Dendritic cell treated with granulocyte-macrophage colony-stimulating factor and Interleukin-4, amounts not matched to agents 40 ng/mL and 50 ng/mL, for 4 days (primary cell): Measurements from ENCODE around the gene TRNT1.

Source experiments
- H3K27ac Mint-ChIP-seq: one replicate; pipeline ENCODE4 v1.8.0; 2022; ENCODE audit warnings: mild to moderate bottlenecking, mixed read lengths
- H3K27me3 Mint-ChIP-seq: one replicate; pipeline ENCODE4 v1.8.0; 2022; ENCODE audit warnings: mild to moderate bottlenecking, mixed read lengths
- H3K36me3 Mint-ChIP-seq: one replicate; pipeline ENCODE4 v1.8.0; 2022; ENCODE audit warnings: low read depth, mixed read lengths
- H3K4me1 Mint-ChIP-seq: one replicate; pipeline ENCODE4 v1.8.0; 2022; ENCODE audit warnings: low read depth, mixed read lengths
- H3K4me3 Mint-ChIP-seq: one replicate; pipeline ENCODE4 v1.8.0; 2022; ENCODE audit warnings: mild to moderate bottlenecking, moderate library complexity, mixed read lengths
- H3K9me3 Mint-ChIP-seq: one replicate; pipeline ENCODE4 v1.8.0; 2022; ENCODE audit warnings: mixed read lengths
- intact Hi-C: fragments of 100-400 bp; cut with micrococcal nuclease; formaldehyde crosslinking; loops from one replicate; pipeline ENCODE4 v1.15.0; 2022

TRNT1 gene

GRCh38 chr3:3134750-3135448 is 8.2 kb downstream of the TRNT1 start:
- Mint-ChIP-seq H3K27ac (no peak overlapping the region), H3K4me1 (peaks cover 18% of the 10 kb centered on the region), H3K36me3 (peaks cover 53% of the 10 kb centered on the region), H3K9me3 (no peaks in the 10 kb centered on the region), H3K27me3 (no peaks in the 10 kb centered on the region), H3K4me3 (no peak overlapping the region)
- intact Hi-C loops = no loop called here

DNA sequence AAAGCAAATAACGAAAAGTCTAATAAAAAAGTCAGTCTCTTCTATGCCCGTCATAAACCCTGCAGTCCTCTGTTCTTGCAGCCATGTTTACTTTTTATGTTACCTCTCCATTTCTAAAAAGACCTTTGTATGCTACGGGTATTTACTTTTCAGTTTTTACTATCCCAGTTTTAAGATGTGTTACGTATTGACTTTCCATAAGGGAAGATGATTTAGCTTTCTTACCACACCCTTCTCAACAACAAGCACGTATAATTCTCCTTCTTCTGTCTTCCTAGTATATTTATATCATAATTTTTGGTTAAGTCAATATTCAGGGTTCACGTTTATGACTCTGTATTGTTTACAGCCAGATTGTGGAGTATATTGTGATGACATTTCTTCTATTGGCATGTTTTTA is 10.8 kb downstream of the TRNT1 start:
- Mint-ChIP-seq H3K36me3 (peaks cover 61% of the 10 kb centered on the region), H3K9me3 (no peaks in the 10 kb centered on the region), H3K4me1 (peaks cover 18% of the 10 kb centered on the region), H3K27ac (no peak overlapping the region), H3K4me3 (no peak overlapping the region), H3K27me3 (no peaks in the 10 kb centered on the region)
- intact Hi-C loops = no loop called here

DNA sequence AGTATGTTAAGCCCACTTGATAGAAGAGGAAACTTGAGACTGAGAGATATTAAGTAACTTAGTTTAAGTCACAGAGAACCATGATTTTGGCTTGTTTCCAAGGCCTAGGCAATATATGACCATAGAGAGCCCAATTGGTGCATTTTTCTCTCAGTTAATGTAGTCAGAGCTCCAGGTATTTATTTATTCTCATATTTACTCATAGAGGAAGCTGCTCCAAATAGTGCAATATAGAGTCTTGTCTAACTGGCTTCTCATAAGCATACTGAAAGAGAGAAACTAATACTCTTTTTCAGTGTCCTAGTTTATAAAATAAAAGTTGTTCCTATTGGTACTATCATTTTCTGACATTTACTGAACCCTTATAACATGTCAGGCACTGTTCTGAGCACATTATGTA is 15.2 kb downstream of the TRNT1 start:
- Mint-ChIP-seq H3K36me3 (peaks cover 96% of the 10 kb centered on the region), H3K4me3 (no peak overlapping the region), H3K4me1 (peaks cover 6% of the 10 kb centered on the region), H3K27ac (no peak overlapping the region), H3K9me3 (no peaks in the 10 kb centered on the region), H3K27me3 (no peaks in the 10 kb centered on the region)
- intact Hi-C loops = no loop called here

DNA sequence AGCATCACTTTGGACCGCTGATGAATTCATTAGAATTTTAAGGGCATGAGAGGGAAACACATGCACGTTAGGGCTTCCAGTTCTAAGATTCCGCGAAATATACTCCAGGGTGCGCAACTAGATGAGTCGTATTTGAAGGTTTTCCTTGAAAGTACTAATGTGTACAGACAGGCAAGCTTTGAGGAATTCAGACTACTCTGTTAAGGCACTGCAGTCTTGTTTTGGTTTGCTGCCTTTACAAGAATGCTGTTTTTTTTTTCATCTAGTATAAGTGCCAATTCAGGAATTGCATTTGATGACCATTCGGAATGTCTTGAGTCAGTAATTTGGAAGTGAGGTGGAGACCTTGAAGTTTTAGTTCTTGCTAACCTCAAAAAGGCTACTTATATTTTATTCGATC is 19.1 kb downstream of the TRNT1 start:
- intact Hi-C loops = no loop called here
- Mint-ChIP-seq H3K4me1 (no peaks in the 10 kb centered on the region), H3K36me3 (peaks cover 89% of the 10 kb centered on the region), H3K27me3 (no peaks in the 10 kb centered on the region), H3K9me3 (no peaks in the 10 kb centered on the region), H3K4me3 (no peak overlapping the region), H3K27ac (no peak overlapping the region)

DNA sequence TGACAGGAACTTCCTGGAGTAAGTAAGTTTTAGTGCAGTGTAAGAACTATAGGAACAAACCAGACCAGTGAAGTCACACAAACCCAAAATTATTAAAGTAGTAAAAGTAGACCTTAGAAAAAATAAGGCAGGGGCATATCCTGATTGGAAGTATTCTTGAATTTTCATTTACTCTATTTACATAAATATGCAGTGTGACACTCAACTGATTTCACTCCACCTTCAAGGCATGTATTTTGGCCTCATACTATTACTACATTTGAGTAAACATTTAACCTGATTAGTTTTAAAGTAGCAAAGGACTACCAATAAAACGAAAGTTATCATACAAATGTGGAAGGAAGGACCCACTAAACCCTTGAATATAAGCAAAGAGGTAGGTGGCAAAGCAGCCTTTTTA is 22.8 kb downstream of the TRNT1 start:
- Mint-ChIP-seq H3K9me3 (no peaks in the 10 kb centered on the region), H3K27ac (no peak overlapping the region), H3K4me3 (no peak overlapping the region), H3K27me3 (no peaks in the 10 kb centered on the region), H3K36me3 (peaks cover 85% of the 10 kb centered on the region), H3K4me1 (no peaks in the 10 kb centered on the region)
- intact Hi-C loops = no loop called here

DNA sequence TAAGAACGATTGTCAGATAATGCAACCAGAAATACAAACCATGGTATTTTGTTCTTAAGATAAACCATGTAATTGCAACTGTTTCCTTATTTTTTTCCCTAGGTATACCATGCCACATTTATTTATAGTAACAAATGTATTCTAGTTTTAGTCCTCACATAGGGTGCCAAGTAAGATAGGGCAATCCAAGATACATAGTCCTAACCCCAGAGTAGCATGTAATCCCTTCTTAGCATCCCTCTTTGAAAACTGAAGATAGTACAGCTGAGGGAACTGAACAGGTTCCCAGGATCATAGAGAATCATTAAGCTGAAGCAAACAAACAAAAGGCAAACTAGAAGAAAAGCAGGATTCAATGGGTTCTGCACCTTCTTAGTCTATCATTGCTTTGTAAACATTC is 24.8 kb downstream of the TRNT1 start:
- H3K27ac Mint-ChIP-seq = no peak overlapping the region
- H3K27me3 Mint-ChIP-seq = no peaks in the 10 kb centered on the region
- no peaks in the 10 kb centered on the region for H3K4me1 Mint-ChIP-seq
- intact Hi-C loops = no loop called here
- H3K4me3 Mint-ChIP-seq = no peak overlapping the region
- H3K9me3 Mint-ChIP-seq = no peaks in the 10 kb centered on the region
- peaks cover 84% of the 10 kb centered on the region for H3K36me3 Mint-ChIP-seq

- no peaks in the 10 kb centered on the region for H3K9me3 Mint-ChIP-seq
- no peaks in the 10 kb centered on the region for H3K27me3 Mint-ChIP-seq
- no peak overlapping the region for H3K27ac Mint-ChIP-seq
- H3K4me3 Mint-ChIP-seq = no peak overlapping the region
- intact Hi-C loops = no loop called here
- no peaks in the 10 kb centered on the region for H3K4me1 Mint-ChIP-seq
- H3K36me3 Mint-ChIP-seq = peaks cover 91% of the 10 kb centered on the region
Measured at GRCh38 chr3:3154879-3155610, 28.3 kb downstream of the TRNT1 start.

GRCh38 chr3:3157484-3157883 is 30.7 kb downstream of the TRNT1 start:
- Mint-ChIP-seq H3K9me3 (no peaks in the 10 kb centered on the region), H3K4me1 (no peaks in the 10 kb centered on the region), H3K36me3 (peaks cover 87% of the 10 kb centered on the region), H3K27ac (no peak overlapping the region), H3K4me3 (no peak overlapping the region), H3K27me3 (no peaks in the 10 kb centered on the region)
- intact Hi-C loops = no loop called here

- intact Hi-C loops = no loop called here
- Mint-ChIP-seq H3K36me3 (peaks cover 91% of the 10 kb centered on the region), H3K4me1 (no peaks in the 10 kb centered on the region), H3K27me3 (no peaks in the 10 kb centered on the region), H3K4me3 (no peak overlapping the region), H3K27ac (no peak overlapping the region), H3K9me3 (no peaks in the 10 kb centered on the region)
Measured at GRCh38 chr3:3160826-3161225, 34.1 kb downstream of the TRNT1 start.

GRCh38 chr3:3165241-3165640 is 38.5 kb downstream of the TRNT1 start:
- H3K4me3 Mint-ChIP-seq = no peak overlapping the region
- H3K27me3 Mint-ChIP-seq = no peaks in the 10 kb centered on the region
- intact Hi-C loops = no loop called here
- no peaks in the 10 kb centered on the region for H3K9me3 Mint-ChIP-seq
- H3K36me3 Mint-ChIP-seq = peaks cover 78% of the 10 kb centered on the region
- no peaks in the 10 kb centered on the region for H3K4me1 Mint-ChIP-seq
- H3K27ac Mint-ChIP-seq = no peak overlapping the region

- H3K27me3 Mint-ChIP-seq = no peaks in the 10 kb centered on the region
- peaks cover 78% of the 10 kb centered on the region for H3K36me3 Mint-ChIP-seq
- no peak overlapping the region for H3K27ac Mint-ChIP-seq
- no peaks in the 10 kb centered on the region for H3K4me1 Mint-ChIP-seq
- H3K4me3 Mint-ChIP-seq = no peak overlapping the region
- intact Hi-C loops = no loop called here
- no peaks in the 10 kb centered on the region for H3K9me3 Mint-ChIP-seq
Measured at GRCh38 chr3:3165650-3166049, 38.9 kb downstream of the TRNT1 start.

DNA sequence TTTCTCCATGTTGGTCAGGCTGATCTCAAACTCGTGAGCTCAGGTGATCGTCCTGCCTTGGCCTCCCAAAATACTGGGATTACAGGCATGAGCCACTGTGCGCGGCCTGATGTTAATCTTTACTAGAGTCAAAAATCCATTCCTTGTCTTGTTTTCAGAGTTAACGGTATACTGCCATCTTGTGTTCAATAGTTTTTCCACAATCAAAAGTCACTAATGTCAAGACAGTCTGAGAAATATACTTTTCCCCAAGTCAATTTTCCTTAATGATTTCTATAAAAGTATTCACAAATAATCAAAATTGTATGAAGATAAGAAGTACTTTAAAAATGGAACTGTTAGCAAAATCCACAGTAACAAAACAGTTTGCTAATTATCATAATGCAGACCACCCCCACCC is 44.3 kb downstream of the TRNT1 start:
- Mint-ChIP-seq H3K27ac (peak overlapping the region; percentile 43), H3K27me3 (no peaks in the 10 kb centered on the region), H3K4me1 (peaks cover 22% of the 10 kb centered on the region), H3K4me3 (no peak overlapping the region), H3K9me3 (no peaks in the 10 kb centered on the region), H3K36me3 (peaks cover 73% of the 10 kb centered on the region)
- intact Hi-C loops = no loop called here

DNA sequence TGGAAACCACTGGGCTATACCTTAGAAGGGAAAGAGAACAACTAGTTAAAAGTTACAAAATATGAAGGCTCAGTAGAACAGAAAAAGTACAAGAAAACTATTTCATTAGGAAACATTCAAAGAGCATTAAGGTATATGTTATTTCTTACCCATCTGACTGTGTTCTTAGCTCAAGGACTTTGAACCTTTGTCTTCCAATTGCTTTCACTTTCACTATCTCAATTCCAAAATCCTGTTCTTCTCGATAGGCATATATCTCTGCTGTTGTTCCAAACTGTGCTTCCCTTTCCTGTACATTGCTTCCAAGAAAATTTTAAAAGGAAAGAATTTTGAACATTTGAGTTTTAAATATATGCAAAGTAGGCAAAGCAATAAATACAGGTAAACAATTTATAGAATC is 45.9 kb downstream of the TRNT1 start:
- Mint-ChIP-seq H3K27ac (peak overlapping the region; percentile 78), H3K9me3 (no peaks in the 10 kb centered on the region), H3K27me3 (no peaks in the 10 kb centered on the region), H3K4me1 (peaks cover 28% of the 10 kb centered on the region), H3K36me3 (peaks cover 62% of the 10 kb centered on the region), H3K4me3 (no peak overlapping the region)
- intact Hi-C loops = no loop called here

DNA sequence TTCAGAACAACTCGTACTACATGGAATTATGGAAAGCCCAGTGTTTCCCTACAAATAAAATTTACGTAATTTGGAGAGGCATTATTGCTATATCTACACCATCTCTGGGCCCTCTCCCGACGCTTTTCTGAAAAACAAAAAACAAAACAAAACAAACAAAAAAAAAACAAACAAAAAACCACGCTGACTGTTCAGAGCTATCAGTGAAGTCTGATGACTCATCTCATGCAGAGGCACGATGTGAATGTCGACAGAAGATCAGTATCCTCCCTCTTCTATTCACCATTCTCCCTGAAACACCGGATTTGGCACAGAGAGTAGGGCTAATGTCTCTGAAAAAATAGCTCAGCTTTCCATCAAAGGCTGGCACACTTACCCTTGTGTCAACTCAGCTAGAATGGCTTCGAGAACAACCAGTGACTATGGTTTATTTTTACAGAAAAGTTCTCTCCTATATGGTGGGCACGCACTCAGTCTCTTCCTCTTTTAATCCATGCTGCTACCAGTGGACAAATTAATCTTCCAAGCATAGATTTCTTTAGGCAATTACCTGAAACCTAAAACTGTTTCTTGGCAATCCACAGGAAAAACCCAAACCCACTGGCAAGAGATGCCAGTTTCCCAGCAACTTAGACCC is 51.2 kb downstream of the TRNT1 start:
- H3K27ac Mint-ChIP-seq = peak overlapping the region; percentile 86
- peaks cover 43% of the 10 kb centered on the region for H3K4me1 Mint-ChIP-seq

More for the DNA sequence above, 51.2 kb downstream of the TRNT1 start:
- intact Hi-C loops = loop anchor here (2.0 kb wide), 1 partner anchor 51 kb away; the partner anchor contains the start of gene TRNT1
- Mint-ChIP-seq H3K36me3 (peaks cover 36% of the 10 kb centered on the region), H3K27me3 (peaks cover 2% of the 10 kb centered on the region), H3K9me3 (no peaks in the 10 kb centered on the region), H3K4me3 (peak overlapping the region; percentile 83)
